ENCODE data around the gene MTHFD1.

DNA sequence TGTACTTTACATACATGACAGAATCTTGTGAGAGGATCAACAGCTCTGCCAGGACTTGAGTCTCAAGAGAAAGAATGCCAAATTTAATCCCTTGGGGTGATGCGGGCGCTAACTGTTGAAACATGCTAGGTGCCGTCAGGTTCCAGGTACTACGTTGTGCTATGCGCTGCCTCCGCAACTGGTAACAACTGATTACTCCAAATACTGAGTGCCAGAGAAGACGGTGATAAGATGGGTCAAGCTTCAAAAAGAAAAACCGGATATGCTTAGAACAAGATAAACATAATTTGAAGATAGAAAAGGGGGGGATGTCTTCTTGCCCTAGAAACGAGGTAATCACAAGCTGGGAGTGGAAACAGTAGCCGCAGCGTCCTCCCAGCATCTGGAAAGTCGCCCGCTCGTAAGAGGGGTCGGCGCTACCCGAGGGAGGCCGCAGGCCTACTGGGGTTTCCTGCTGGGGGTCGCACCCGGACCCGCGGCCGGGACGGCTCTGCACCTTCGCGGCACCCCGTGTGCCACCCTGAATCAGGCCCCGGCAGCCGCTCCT, 114.8 kb downstream of the MTHFD1 start:
- no peak for TF ChIP-seq YY1 (IDR thresholded peaks at IDR 0.05; ENCODE audit: low read depth)
- TF ChIP-seq RXRA (IDR thresholded peaks at IDR 0.05; ENCODE audit: borderline replicate concordance, low read depth) = no peak
- TF ChIP-seq POLR2AphosphoS5 (IDR thresholded peaks at IDR 0.05; ENCODE audit: low read depth, low read length) = no peak
- TF ChIP-seq CTCF (IDR thresholded peaks at IDR 0.05) = no peak
- no peak for TF ChIP-seq RAD21 (IDR thresholded peaks at IDR 0.05; ENCODE audit: low read length)
- no peak for TF ChIP-seq NRF1 (IDR thresholded peaks at IDR 0.05; ENCODE audit: low read depth, low read length)
- no peak; the same call in 1 of the 2 replicates for TF ChIP-seq MXI1 (IDR thresholded peaks at IDR 0.05; ENCODE audit: low read depth, low read length)
- TF ChIP-seq MAX (IDR thresholded peaks at IDR 0.05; ENCODE audit: low read depth) = no peak

Data from SK-N-SH (cell line).